Panc1 (cell line): ENCODE measurements around the gene ITPR2. TPM values are rescaled to one million over a fixed set of nuclear protein-coding genes. Genes with fewer than 3 reads are reported as not detected.

ENCODE experiments used
- ATAC-seq: fragments of 200-7000 bp; cut with Tn5 transposase; 2 replicates; pipeline ENCODE4 v1.9.1; 2020; ENCODE audit warnings: mild to moderate bottlenecking, moderate library complexity
- BruUV-seq: library from RNA; stranded (reverse); fragments of 400-500 nt; replicated peaks from 2 replicates; lab custom pipeline; 2021; lab: Mats Ljungman, UMichigan
- CTCF ChIA-PET: fragments of 300-600 bp; sonication (Branson Sonifier 250); formaldehyde crosslinking; loops from one replicate; lab custom pipeline; 2022; ENCODE audit warnings: antibody characterized with exemption; lab: Charles Lee
- POLR2A ChIA-PET: fragments of 300-600 bp; sonication (Branson Sonifier 250); formaldehyde crosslinking; loops from one replicate; lab custom pipeline; 2022; ENCODE audit warnings: antibody characterized with exemption; lab: Charles Lee
- DNase-seq: peaks from one replicate; pipeline ENCODE4 v3.0.0-alpha.2; 2010; ENCODE audit warnings: low read depth, low spot score
- H3K27ac ChIP-seq: 2 replicates; pipeline ENCODE4 v1.5.1; 2011; ENCODE audit warnings: mild to moderate bottlenecking, low read length, inconsistent platforms
- H3K27me3 ChIP-seq: fragments of 200-500 bp; sonication (Bioruptor generic); 2 replicates; pipeline ENCODE4 v1.6.0; 2014; ENCODE audit warnings: low read length, inconsistent platforms; ENCODE audit not compliant: control insufficient read depth, insufficient read depth
- H3K36me3 ChIP-seq: fragments of 200-500 bp; sonication (Bioruptor generic); 2 replicates; pipeline ENCODE4 v1.5.1; 2014; ENCODE audit warnings: inconsistent platforms, mild to moderate bottlenecking, low read length, moderate library complexity; ENCODE audit not compliant: control insufficient read depth, insufficient read depth
- H3K4me1 ChIP-seq: 2 replicates; pipeline ENCODE4 v1.5.1; 2011; ENCODE audit warnings: inconsistent platforms, mild to moderate bottlenecking, low read length, moderate library complexity; ENCODE audit not compliant: control insufficient read depth, insufficient read depth
- H3K4me3 ChIP-seq, 2 experiments: 2 replicates each; pipeline ENCODE4 v1.5.1; 2011 to 2012; ENCODE audit warnings: low read depth in 2 of 2, low read length in 2 of 2, mild to moderate bottlenecking in 2 of 2, inconsistent platforms in 1 of 2, moderate library complexity in 1 of 2
- H3K9me3 ChIP-seq: fragments of 200-500 bp; sonication (Bioruptor generic); 2 replicates; pipeline ENCODE4 v1.5.1; 2014; ENCODE audit warnings: low read depth, mild to moderate bottlenecking, inconsistent platforms, low read length, moderate library complexity; ENCODE audit not compliant: control insufficient read depth, insufficient read depth
- CTCF ChIP-seq: fragments of 450-650 bp; IDR thresholded peaks from 2 replicates; pipeline ENCODE4 v1.5.1; 2017; ENCODE audit warnings: mild to moderate bottlenecking
- POLR2AphosphoS5 ChIP-seq: IDR thresholded peaks from 2 replicates; pipeline ENCODE4 v1.6.1; 2012; ENCODE audit warnings: mild to moderate bottlenecking, low read depth, low read length, moderate library complexity
- SIN3A ChIP-seq: IDR thresholded peaks from 2 replicates; pipeline ENCODE4 v1.6.1; 2012; ENCODE audit warnings: low read depth, mild to moderate bottlenecking, low read length, moderate library complexity, borderline replicate concordance; ENCODE audit not compliant: insufficient read depth
- TCF7L2 ChIP-seq: IDR thresholded peaks from 2 replicates; pipeline ENCODE4 v1.6.1; 2011; ENCODE audit warnings: mild to moderate bottlenecking, low read depth, low read length, inconsistent platforms
- in situ Hi-C: cut with HindIII; loops from 2 replicates; pipeline ENCODE4 v1.10.0; 2016; ENCODE audit warnings: low sequenced_read_pairs, low pct_unique_long_range_greater_than_20kb
- intact Hi-C: fragments of 100-400 bp; cut with micrococcal nuclease; formaldehyde crosslinking; loops from one replicate; pipeline ENCODE4 v1.10.0; 2022; ENCODE audit not compliant: unreplicated experiment
- total RNA-seq: library from RNA; stranded (reverse); gene quantifications from one replicate; pipeline ENCODE4 v1.2.1, GENCODE V29; 2021; ENCODE audit not compliant: unreplicated experiment
- TF ChIP-seq, protein P1 (sequence below), 2 experiments: IDR thresholded peaks; 2 replicates each; pipeline ENCODE4 v1.6.1; 2011 to 2012; ENCODE audit warnings: low read depth in 2 of 2, control low read depth in 1 of 2, low read length in 1 of 2, mild to moderate bottlenecking in 1 of 2, moderate library complexity in 1 of 2; ENCODE audit not compliant: insufficient read depth in 1 of 2

ITPR2 gene
- total RNA-seq, 1 experiment from 2014 or later = 41.8 TPM

DNA sequence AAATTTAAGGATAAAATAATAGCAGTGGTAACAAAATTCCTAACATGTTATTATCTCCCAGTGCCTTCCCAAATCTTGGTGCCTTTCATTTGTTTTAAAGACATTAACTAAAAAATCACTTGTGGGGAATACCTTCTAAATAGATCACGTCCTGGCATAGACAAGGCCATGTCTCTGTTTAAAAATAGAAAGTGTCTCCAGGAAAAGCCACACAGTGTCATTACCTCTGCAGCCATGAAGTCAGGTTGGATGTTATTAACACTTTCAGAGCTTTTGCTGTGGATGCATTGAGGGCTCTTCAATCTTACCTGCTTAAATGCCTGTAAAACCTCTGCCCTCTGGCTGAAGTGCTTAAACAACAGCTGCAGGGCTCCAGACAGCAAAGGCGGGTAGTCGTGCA is 211.1 kb downstream of the ITPR2 start:
- intact Hi-C loops (no loop called here), in situ Hi-C loops (no loop called here)
- TF ChIP-seq, protein P1, sequence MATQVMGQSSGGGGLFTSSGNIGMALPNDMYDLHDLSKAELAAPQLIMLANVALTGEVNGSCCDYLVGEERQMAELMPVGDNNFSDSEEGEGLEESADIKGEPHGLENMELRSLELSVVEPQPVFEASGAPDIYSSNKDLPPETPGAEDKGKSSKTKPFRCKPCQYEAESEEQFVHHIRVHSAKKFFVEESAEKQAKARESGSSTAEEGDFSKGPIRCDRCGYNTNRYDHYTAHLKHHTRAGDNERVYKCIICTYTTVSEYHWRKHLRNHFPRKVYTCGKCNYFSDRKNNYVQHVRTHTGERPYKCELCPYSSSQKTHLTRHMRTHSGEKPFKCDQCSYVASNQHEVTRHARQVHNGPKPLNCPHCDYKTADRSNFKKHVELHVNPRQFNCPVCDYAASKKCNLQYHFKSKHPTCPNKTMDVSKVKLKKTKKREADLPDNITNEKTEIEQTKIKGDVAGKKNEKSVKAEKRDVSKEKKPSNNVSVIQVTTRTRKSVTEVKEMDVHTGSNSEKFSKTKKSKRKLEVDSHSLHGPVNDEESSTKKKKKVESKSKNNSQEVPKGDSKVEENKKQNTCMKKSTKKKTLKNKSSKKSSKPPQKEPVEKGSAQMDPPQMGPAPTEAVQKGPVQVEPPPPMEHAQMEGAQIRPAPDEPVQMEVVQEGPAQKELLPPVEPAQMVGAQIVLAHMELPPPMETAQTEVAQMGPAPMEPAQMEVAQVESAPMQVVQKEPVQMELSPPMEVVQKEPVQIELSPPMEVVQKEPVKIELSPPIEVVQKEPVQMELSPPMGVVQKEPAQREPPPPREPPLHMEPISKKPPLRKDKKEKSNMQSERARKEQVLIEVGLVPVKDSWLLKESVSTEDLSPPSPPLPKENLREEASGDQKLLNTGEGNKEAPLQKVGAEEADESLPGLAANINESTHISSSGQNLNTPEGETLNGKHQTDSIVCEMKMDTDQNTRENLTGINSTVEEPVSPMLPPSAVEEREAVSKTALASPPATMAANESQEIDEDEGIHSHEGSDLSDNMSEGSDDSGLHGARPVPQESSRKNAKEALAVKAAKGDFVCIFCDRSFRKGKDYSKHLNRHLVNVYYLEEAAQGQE (IDR thresholded peaks at IDR 0.05; ENCODE audit: insufficient read depth in 1 of 2, low read depth in 2 of 2, low read length in 1 of 2) = no peak
- TF ChIP-seq TCF7L2 (no peak), SIN3A (no peak), CTCF (no peak), POLR2AphosphoS5 (no peak)
- ChIA-PET POLR2A (no interaction called here), CTCF (no interaction called here)
- no peak overlapping the region for H3K4me3 ChIP-seq
- H3K4me1 ChIP-seq = no peaks in the 10 kb centered on the region
- no peak overlapping the region for H3K27ac ChIP-seq
- no peak for ATAC-seq
- no TSS peak for BruUV-seq
- H3K36me3 ChIP-seq = no peaks in the 10 kb centered on the region
- DNase-seq = no peak
- H3K9me3 ChIP-seq = no peaks in the 10 kb centered on the region
- no peaks in the 10 kb centered on the region for H3K27me3 ChIP-seq

DNA sequence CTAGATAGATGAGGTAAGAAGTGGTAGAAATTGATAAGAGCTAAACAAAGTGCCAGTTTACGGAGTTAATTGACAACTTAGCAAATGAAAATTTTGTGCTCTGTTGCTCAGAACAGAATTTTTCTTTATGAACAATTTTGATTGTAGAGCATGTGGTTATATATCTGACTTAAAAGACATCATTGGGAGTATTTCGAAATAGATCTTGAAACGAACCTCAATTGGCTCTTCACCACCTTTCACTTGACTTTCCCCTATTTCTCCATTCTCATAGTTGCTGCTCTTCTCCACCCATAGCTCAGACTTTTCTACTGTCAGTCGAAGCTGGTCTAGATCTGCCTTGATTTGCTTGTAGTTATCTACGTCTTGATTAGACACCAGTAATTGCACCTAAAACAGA is 212.1 kb downstream of the ITPR2 start:
- in situ Hi-C loops = no loop called here
- DNase-seq (no peak), ATAC-seq (no peak)
- Histone ChIP-seq H3K4me1 (no peaks in the 10 kb centered on the region), H3K9me3 (no peaks in the 10 kb centered on the region), H3K36me3 (no peaks in the 10 kb centered on the region), H3K27ac (no peak overlapping the region), H3K4me3 (no peak overlapping the region), H3K27me3 (no peaks in the 10 kb centered on the region)
- intact Hi-C loops = no loop called here
- ChIA-PET POLR2A (no interaction called here), CTCF (no interaction called here)
- TF ChIP-seq, protein P1 (IDR thresholded peaks at IDR 0.05; ENCODE audit: insufficient read depth in 1 of 2, low read depth in 2 of 2, low read length in 1 of 2) = no peak
- TF ChIP-seq SIN3A (no peak), TCF7L2 (no peak), POLR2AphosphoS5 (no peak), CTCF (no peak)
- no TSS peak for BruUV-seq
